H1 (cell line): ENCODE results near the gene THEMIS.

ENCODE experiments used
- EP300 ChIP-seq, 2 experiments: IDR thresholded peaks; 1 replicate in 1 of 2; 2 replicates in 1 of 2; pipeline ENCODE4 v1.6.1; 2011 to 2012; ENCODE audit warnings: low read depth in 2 of 2, low read length in 2 of 2, mild to moderate bottlenecking in 2 of 2, borderline replicate concordance in 1 of 2, inconsistent platforms in 1 of 2, moderate library complexity in 1 of 2
- MAX ChIP-seq: IDR thresholded peaks from 2 replicates; pipeline ENCODE4 v1.6.1; 2012; ENCODE audit warnings: inconsistent platforms
- TAF1 ChIP-seq: IDR thresholded peaks from 2 replicates; pipeline ENCODE4 v1.6.1; 2011; ENCODE audit warnings: mild to moderate bottlenecking, low read depth, low read length

- no peak for TF ChIP-seq EP300 (IDR thresholded peaks at IDR 0.05; ENCODE audit: borderline replicate concordance in 1 of 2, low read depth in 2 of 2, low read length in 2 of 2)
- TF ChIP-seq MAX = no peak
- TF ChIP-seq TAF1 = no peak
Observed at GRCh38 chr6:127886603-127887002, 14.3 kb downstream of the THEMIS start.
